ENCODE results near the gene CCDC30.

CCDC30 gene

DNA sequence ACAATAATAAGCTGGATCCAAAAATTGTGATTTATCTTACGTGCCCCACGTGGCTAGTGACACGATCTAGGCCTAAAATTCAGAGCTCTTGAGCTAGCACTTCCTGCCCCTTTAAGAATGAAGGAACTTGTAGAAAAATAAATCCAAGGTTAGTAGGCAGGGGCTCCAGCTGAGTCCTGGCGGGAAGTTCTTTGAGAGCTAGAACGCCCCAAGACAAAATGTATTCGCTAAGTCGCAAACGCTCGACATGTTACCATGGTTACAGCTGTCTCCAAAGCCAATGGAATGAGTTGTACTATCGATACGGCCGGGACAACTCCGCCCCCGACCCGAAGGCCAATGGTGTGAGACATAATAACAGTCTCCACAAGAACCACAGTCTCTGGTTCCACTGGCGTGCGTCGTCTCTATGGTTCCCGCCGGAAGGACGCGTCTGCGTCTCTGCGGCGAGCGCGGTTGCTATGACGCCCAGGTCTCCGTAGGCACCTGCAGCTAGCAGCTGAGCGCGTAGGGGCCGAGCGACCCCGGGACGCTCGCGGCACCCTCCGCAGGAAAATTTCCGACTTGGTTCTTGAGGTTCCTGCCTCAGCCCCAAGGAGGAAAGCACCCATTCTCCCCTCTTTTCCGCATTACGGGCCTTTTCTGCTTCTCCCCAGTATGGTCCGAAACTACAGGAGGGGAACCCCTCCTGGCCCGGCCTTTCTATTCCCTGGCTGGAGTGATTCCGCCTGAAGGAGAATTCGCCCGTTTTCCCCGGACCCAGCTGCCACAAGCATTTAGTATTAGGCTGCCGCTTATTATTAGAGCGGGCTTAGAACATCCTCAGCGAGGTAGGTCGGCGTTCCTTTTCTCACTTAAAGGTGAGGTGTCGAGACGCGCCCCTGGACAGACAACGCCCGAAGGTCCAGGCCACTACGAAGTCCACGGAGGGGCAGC lies at the start of gene CCDC30:
TSS of gene CCDC30 (plus strand) at position 459 of the 936 bp plus-strand sequence. CDS start 17,266 bp downstream, outside the sequence.
- DNase-seq, result peak; percentile 100

DNA sequence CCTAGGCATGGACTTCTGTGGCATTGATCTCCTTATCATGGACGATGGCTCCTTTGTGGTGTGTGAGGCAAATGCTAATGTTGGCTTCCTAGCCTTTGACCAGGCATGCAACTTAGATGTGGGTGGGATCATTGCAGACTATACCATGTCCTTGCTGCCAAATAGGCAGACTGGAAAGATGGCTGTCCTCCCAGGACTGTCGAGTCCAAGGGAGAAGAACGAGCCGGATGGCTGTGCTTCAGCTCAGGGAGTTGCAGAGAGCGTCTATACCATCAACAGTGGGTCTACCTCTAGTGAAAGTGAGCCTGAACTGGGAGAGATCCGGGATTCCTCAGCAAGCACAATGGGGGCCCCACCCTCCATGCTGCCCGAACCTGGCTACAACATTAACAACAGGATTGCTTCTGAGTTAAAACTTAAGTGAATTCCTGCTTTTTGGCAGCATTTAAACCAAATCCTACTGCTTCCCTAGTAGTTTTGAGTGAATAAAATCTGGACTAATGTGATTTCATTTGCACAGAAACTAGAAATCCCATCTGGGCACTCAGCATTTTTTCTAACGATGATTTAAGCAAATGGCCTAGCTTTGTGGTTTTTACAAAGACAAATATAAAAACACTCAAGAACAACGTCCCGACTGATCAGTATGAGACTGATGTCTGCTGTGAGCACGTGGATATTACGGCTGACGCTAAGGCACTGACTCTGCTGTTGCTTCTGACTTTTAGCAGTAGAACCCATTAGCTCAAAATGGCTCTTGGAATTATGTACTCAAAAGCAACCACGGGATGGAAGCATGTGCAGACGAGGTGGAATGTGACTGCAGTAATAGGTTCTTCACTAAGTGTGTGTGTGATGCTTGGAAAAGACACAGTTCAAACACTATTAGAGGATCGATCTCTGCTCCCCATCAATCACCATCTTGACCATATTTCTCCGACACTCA lies 48.3 kb upstream of the CCDC30 start:
- DNase-seq, result no peak

DNA sequence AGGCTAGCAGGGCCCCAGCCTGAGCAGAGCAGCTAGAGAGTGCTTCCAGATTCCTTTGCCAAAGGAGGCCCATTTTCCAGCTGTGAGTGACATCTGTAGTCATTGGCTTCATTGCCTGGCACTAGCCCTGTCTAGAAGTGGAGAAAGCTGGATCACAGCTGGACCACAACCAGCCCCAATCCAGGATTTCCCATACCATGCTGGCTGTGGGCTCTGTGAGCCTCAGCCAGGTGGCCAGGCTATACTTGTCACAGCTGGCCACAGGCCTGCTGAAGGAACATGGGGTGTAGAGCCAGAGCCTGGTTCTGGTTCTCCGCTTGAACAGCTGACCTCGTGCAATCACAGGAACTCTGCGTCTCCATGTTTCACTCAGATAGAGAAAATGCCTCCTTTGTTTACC lies 45.9 kb upstream of the CCDC30 start:
- DNase-seq, result no peak

- DNase-seq, result no peak
These were observed 44.6 kb upstream of the CCDC30 start for GRCh38 chr1:42418516-42418915.

DNA sequence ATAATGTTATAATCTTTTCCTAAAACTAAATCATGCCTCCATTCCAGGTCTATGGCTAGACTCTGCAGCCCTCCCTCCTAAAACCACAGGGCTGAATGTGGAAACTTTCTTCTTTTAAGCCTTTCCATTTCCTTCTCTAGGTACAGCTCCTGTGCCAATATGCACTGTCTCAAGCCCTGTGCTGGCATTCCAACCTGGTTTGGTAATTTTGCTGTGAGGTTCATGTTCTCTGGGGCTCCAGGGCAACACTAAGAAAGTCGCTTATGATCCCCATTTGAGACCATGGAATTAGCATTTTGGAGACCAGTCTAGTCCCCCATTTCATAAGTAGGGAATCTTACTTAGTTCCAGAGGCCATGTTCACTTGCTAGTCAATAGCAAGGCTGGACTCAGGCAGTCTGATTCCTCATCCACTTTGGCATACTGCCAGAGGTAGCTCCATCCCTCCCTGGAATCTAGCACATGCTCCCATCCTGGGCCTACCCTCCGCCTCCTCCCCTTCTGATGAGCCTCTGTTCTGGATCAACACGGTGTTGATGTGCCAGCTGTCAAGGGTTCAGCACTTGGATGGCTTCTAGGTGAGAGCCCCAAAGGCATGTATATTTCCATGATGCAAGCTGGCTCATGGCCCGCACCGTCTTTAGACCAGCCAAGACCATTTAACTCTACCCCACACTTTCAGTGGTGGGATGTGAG lies 43.8 kb upstream of the CCDC30 start:
- no peak for DNase-seq

- DNase-seq, result no peak
These were observed 43.0 kb upstream of the CCDC30 start for GRCh38 chr1:42420121-42420520.

DNA sequence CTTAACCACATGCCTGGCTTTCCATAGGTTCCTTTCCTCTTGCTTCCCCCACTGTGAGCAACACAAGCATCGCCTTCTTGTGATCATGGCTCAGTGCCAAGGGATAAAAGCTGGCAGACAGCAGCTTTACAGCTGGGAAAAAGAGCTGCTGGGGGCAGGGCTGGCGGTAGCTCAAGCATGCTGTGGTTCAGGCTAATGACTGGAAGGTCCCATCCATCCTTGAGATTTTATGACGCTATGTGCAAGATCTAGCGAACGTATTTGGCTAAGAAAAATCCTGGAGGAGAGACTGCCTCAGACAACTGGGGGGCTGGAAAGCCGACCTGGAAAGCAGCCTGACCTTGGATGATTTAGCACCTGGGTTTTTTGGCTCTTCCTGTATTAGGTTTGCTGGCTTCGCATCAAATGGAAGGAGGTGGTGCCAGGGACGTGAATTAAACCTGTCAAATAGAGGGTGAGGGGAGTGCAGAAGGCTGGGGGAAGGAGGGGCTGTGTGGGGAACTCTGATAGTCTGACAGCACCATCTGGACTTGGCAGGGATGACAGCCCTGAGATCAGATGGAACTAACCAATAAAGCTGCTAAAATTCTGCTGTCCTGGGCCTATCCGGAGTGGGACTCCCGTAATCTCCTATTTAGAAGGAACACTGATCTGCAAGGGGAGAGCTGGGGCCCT lies 42.0 kb upstream of the CCDC30 start:
- peak; percentile 93 for DNase-seq

DNA sequence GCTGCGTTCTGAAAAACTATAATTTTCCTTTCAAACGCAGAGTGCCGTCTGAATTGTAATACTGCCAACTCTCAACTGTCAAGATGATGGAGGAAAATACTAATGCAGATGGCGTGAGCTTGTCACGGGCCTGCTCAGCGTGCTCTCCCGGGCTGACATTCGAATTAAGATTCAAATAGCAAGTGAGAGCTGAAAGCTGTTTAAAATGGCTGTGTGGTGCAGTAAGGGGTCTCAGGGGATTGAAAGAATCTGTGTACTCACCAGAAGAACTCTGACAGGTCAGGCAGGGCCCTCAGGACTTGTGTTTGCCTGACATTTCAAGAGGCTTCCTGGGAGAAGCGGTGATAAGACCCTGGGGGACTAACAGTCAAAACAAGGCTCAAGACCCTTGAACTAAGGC lies 40.3 kb upstream of the CCDC30 start:
- DNase-seq, result no peak

DNA sequence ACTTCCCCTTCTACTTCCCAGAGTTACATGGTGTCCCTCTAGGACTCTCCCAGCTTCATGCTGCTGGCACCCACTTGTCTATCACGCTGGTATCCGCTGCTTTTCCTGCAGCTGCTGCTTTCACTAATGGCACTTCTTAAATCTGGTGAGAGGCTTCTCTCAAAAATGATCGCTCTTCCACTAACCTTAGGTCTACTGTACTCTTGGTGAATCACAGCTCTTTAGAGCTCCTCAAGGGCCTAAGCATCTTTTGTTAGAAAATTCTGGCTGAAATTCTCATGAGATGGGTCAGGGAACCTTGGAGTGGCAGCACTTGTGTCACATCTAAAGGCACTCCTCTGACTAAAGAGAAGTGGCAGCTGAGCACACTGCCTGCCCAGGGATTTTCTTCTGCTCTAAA lies 39.4 kb upstream of the CCDC30 start:
- no peak for DNase-seq

DNA sequence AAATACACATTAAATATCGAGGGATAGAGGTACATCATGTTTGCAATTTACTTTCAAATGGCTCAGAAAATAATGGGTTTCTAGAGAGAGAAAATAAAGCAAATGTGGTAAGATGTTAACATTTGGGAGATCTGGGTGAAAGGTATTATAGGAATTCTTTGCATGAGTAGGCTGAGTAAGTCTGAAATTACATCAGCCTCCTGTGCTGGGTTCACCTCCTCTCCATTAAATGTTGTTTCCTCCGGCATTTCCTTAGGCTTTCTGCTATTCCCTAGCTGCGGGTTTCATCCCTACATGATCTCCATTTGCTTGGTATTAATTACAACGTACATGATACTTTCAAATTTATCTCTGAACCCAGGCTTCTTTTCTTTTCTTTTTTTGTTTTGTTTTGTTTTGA lies 38.9 kb upstream of the CCDC30 start:
- no peak for DNase-seq

- no peak for DNase-seq
These were observed 35.8 kb upstream of the CCDC30 start for GRCh38 chr1:42427240-42427639.

GRCh38 chr1:42429603-42430002 lies 33.5 kb upstream of the CCDC30 start:
- DNase-seq, result no peak

GRCh38 chr1:42430286-42431135 lies 32.6 kb upstream of the CCDC30 start:
- DNase-seq, result no peak

- no peak for DNase-seq
These were observed 31.6 kb upstream of the CCDC30 start for GRCh38 chr1:42431514-42431913.

- DNase-seq, result no peak
These were observed 30.4 kb upstream of the CCDC30 start for GRCh38 chr1:42432714-42433113.

DNA sequence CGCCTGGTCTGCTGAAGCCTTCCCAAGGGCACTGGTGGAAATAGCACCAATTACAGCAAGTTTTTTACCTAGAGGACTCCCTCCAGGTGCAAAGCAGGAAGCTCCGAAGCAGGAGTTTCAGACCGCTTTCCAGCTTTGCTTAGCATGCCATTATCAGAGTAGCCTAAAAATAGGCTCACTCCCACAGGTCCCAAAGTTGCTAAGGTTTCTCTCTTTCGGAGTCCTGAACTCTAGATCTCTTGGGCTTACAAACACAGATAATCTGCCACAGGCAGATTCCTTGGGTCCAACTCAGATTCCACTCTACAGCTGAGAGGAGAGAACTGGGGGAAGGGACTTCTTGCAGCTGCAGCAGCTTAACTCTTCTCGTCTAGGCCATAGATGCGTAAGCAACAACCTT lies 29.7 kb upstream of the CCDC30 start:
- no peak for DNase-seq

DNA sequence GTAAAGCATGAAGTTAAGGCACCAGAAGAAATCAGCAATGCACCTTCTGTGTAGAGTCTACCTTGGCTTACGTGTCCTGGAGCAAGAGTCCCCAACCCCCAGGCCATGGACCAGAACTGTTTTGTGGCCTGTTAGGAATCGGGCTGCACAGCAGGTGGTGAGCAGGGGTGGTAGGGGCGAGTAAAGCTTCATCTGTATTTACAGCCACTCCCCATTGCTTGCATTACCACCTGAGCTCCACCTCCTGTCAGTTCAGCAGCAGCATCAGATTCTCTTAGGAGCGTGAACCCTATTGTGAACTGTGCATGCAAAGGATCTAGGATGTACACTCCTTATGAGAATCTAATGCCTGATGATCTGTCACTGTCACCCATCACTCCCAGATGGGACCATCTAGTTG lies 28.7 kb upstream of the CCDC30 start:
- no peak for DNase-seq

GRCh38 chr1:42439940-42440339 lies 23.1 kb upstream of the CCDC30 start:
- no peak for DNase-seq

- DNase-seq, result no peak
These were observed 20.4 kb upstream of the CCDC30 start for GRCh38 chr1:42442662-42443061.

DNA sequence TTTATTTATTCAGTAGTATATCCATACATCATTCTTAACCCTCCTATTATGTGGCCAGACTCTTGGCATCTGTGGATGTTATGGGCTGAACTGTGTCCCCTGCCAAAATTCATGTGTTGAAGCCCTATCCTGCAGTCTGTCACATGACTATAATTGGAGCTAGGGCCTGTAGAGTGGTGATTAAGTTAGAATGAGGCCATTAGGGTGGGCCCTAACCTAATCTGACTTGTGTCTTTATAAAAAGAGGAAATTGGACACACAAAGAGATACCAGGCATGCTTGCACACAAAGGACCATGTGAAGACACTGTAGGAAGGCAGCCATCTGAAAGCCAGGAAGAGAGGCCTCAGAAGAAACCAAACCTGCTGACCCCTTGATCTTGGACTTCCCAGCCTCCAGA lies 13.8 kb upstream of the CCDC30 start:
- no peak for DNase-seq

- no peak for DNase-seq
These were observed 13.0 kb upstream of the CCDC30 start for GRCh38 chr1:42450061-42450460.

DNA sequence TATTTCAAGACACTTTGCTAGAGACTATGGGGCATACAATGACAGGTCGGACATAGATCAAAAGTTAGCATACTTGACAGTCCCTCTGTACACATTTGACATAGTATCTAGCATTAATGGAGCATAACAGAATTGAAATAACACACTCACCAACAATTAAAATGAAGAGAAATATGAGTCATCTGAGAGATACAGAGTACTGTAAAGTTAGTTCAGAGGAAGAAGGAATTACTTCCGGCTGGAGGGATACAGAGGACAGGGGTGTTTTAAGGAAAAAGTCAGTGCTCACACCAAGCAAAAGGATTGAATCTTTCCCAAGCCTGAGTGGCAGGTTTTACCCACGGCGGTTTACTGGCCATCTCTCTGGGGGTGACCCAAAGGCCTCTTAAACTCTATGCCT lies 9.7 kb upstream of the CCDC30 start:
- no peak for DNase-seq
